HUES48 (cell line): ENCODE measurements around the gene TP53RK.

ENCODE experiments used
- H3K27ac ChIP-seq: one replicate; pipeline ENCODE4 v1.7.0; 2013; ENCODE audit warnings: low read depth, low read length, inconsistent platforms
- H3K27me3 ChIP-seq: 2 replicates; pipeline ENCODE4 v1.6.1; 2013; ENCODE audit warnings: mild to moderate bottlenecking, low read length; ENCODE audit not compliant: control insufficient read depth, insufficient read depth
- H3K36me3 ChIP-seq: 2 replicates; pipeline ENCODE4 v1.6.1; 2013; ENCODE audit warnings: low read length; ENCODE audit not compliant: control insufficient read depth, insufficient read depth
- H3K4me1 ChIP-seq: 2 replicates; pipeline ENCODE4 v1.6.1; 2013; ENCODE audit warnings: mild to moderate bottlenecking, low read length; ENCODE audit not compliant: control insufficient read depth, insufficient read depth
- H3K4me3 ChIP-seq: 2 replicates; pipeline ENCODE4 v1.5.1; 2013; ENCODE audit warnings: mild to moderate bottlenecking, low read depth, low read length
- H3K9ac ChIP-seq: 2 replicates; pipeline ENCODE4 v1.6.1; 2013; ENCODE audit warnings: mild to moderate bottlenecking, low read depth, low read length, moderate library complexity
- H3K9me3 ChIP-seq: 2 replicates; pipeline ENCODE4 v1.6.1; 2013; ENCODE audit warnings: low read length; ENCODE audit not compliant: control insufficient read depth, insufficient read depth

TP53RK gene

GRCh38 chr20:46671866-46672542 is 17.2 kb downstream of the TP53RK start:
- H3K4me1 ChIP-seq = peaks cover 17% of the 10 kb centered on the region
- no peak overlapping the region for H3K27ac ChIP-seq

GRCh38 chr20:46670585-46671584 is 18.4 kb downstream of the TP53RK start:
- no peak overlapping the region for H3K27ac ChIP-seq
- no peak overlapping the region for H3K4me3 ChIP-seq
- peaks cover 17% of the 10 kb centered on the region for H3K4me1 ChIP-seq
- no peaks in the 10 kb centered on the region; the same call in 1 of the 2 replicates for H3K36me3 ChIP-seq
- no peak overlapping the region for H3K9ac ChIP-seq
- H3K27me3 ChIP-seq = no peaks in the 10 kb centered on the region
- H3K9me3 ChIP-seq = no peaks in the 10 kb centered on the region

More at GRCh38 chr20:46671866-46672542, 17.2 kb downstream of the TP53RK start:
- Histone ChIP-seq H3K36me3 (no peaks in the 10 kb centered on the region; the same call in 1 of the 2 replicates), H3K9ac (no peak overlapping the region), H3K4me3 (no peak overlapping the region), H3K27me3 (no peaks in the 10 kb centered on the region), H3K9me3 (no peaks in the 10 kb centered on the region)

GRCh38 chr20:46670228-46670584 is 19.0 kb downstream of the TP53RK start:
- no peak overlapping the region for H3K9ac ChIP-seq
- H3K9me3 ChIP-seq = no peaks in the 10 kb centered on the region
- no peaks in the 10 kb centered on the region; the same call in 1 of the 2 replicates for H3K36me3 ChIP-seq
- no peaks in the 10 kb centered on the region for H3K27me3 ChIP-seq
- H3K4me3 ChIP-seq = no peak overlapping the region
- peaks cover 17% of the 10 kb centered on the region for H3K4me1 ChIP-seq
- no peak overlapping the region for H3K27ac ChIP-seq

- Histone ChIP-seq H3K4me1 (no peaks in the 10 kb centered on the region), H3K27me3 (no peaks in the 10 kb centered on the region), H3K27ac (no peak overlapping the region), H3K36me3 (no peaks in the 10 kb centered on the region; the same call in 1 of the 2 replicates), H3K9me3 (no peaks in the 10 kb centered on the region), H3K9ac (no peak overlapping the region), H3K4me3 (no peak overlapping the region)
Measured at GRCh38 chr20:46666818-46667515, 22.3 kb downstream of the TP53RK start.

- Histone ChIP-seq H3K9ac (no peak overlapping the region), H3K9me3 (no peaks in the 10 kb centered on the region), H3K4me1 (no peaks in the 10 kb centered on the region)
Measured at GRCh38 chr20:46666306-46666705, 22.9 kb downstream of the TP53RK start.

GRCh38 chr20:46665602-46666001 is 23.6 kb downstream of the TP53RK start:
- H3K4me3 ChIP-seq = no peak overlapping the region
- H3K4me1 ChIP-seq = no peaks in the 10 kb centered on the region
- H3K9me3 ChIP-seq = no peaks in the 10 kb centered on the region
- H3K36me3 ChIP-seq = no peaks in the 10 kb centered on the region; the same call in 1 of the 2 replicates
- H3K27me3 ChIP-seq = no peaks in the 10 kb centered on the region
- no peak overlapping the region for H3K9ac ChIP-seq
- H3K27ac ChIP-seq = no peak overlapping the region

More at GRCh38 chr20:46666306-46666705, 22.9 kb downstream of the TP53RK start:
- Histone ChIP-seq H3K36me3 (no peaks in the 10 kb centered on the region; the same call in 1 of the 2 replicates), H3K27ac (no peak overlapping the region), H3K27me3 (no peaks in the 10 kb centered on the region), H3K4me3 (no peak overlapping the region)

- Histone ChIP-seq H3K4me1 (no peaks in the 10 kb centered on the region), H3K36me3 (no peaks in the 10 kb centered on the region; the same call in 1 of the 2 replicates), H3K4me3 (no peak overlapping the region), H3K27me3 (no peaks in the 10 kb centered on the region), H3K9me3 (no peaks in the 10 kb centered on the region), H3K9ac (no peak overlapping the region), H3K27ac (no peak overlapping the region)
Measured at GRCh38 chr20:46663531-46663930, 25.7 kb downstream of the TP53RK start.

GRCh38 chr20:46661659-46662058 is 27.6 kb downstream of the TP53RK start:
- Histone ChIP-seq H3K4me3 (no peak overlapping the region), H3K9me3 (no peaks in the 10 kb centered on the region), H3K36me3 (no peaks in the 10 kb centered on the region), H3K27me3 (no peaks in the 10 kb centered on the region), H3K27ac (no peak overlapping the region), H3K4me1 (no peaks in the 10 kb centered on the region), H3K9ac (no peak overlapping the region)

GRCh38 chr20:46660487-46660886 is 28.8 kb downstream of the TP53RK start:
- Histone ChIP-seq H3K27ac (no peak overlapping the region), H3K9me3 (no peaks in the 10 kb centered on the region), H3K27me3 (no peaks in the 10 kb centered on the region), H3K4me1 (no peaks in the 10 kb centered on the region), H3K36me3 (no peaks in the 10 kb centered on the region), H3K4me3 (no peak overlapping the region), H3K9ac (no peak overlapping the region)

GRCh38 chr20:46657618-46658017 is 31.6 kb downstream of the TP53RK start:
- Histone ChIP-seq H3K4me3 (no peak overlapping the region), H3K9me3 (no peaks in the 10 kb centered on the region), H3K27me3 (no peaks in the 10 kb centered on the region), H3K27ac (no peak overlapping the region), H3K36me3 (no peaks in the 10 kb centered on the region), H3K4me1 (no peaks in the 10 kb centered on the region), H3K9ac (no peak overlapping the region)
